ENCODE measurements around the gene EDEM2. TPM values are rescaled to one million over a fixed set of nuclear protein-coding genes. Genes with fewer than 3 reads are reported as not detected.

The EDEM2 gene
- total and polyA plus RNA-seq, 2 of the 13 experiments (the other 11 are each of a cell fraction or from before 2014, with no cell fraction given) = 33.1 to 46.9 TPM

DNA sequence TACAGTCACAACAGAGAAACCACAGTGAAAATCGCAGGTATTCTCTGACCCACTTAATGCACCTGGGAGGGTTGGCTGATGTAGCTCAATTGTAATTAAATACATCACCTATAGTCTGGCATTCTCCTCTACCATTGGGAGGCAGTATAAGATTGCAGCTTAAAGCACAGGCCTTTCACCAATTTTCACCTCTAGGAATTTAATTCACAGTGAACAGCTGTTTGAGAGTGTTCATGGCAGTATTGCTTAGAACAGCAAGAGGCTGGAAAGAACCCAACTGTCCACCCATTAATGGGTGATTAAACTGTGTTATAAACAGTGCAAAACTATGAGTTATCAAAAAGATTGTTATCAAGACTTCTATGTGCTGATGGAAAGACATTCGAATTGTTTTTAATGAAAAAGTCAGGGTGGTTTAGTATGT is 2.0 kb downstream of the EDEM2 start (continued):
- TF ChIP-seq SNAPC5 (CRISPR knock-in tag; IDR thresholded peaks at IDR 0.05; ENCODE audit: borderline replicate concordance) = no peak
- TF ChIP-seq BCL6 (CRISPR knock-in tag; IDR thresholded peaks at IDR 0.05) = peak; percentile 94
- TF ChIP-seq ZNF160 (CRISPR knock-in tag; IDR thresholded peaks at IDR 0.05) = no peak
- TF ChIP-seq SIX1 (CRISPR knock-in tag; IDR thresholded peaks at IDR 0.05; ENCODE audit: borderline replicate concordance) = peak; percentile 71; the same call in 1 of the 2 replicates
- TF ChIP-seq ZNF337 (CRISPR knock-in tag; IDR thresholded peaks at IDR 0.05; ENCODE audit: borderline replicate concordance, low read depth) = no peak
- TF ChIP-seq, protein P1, sequence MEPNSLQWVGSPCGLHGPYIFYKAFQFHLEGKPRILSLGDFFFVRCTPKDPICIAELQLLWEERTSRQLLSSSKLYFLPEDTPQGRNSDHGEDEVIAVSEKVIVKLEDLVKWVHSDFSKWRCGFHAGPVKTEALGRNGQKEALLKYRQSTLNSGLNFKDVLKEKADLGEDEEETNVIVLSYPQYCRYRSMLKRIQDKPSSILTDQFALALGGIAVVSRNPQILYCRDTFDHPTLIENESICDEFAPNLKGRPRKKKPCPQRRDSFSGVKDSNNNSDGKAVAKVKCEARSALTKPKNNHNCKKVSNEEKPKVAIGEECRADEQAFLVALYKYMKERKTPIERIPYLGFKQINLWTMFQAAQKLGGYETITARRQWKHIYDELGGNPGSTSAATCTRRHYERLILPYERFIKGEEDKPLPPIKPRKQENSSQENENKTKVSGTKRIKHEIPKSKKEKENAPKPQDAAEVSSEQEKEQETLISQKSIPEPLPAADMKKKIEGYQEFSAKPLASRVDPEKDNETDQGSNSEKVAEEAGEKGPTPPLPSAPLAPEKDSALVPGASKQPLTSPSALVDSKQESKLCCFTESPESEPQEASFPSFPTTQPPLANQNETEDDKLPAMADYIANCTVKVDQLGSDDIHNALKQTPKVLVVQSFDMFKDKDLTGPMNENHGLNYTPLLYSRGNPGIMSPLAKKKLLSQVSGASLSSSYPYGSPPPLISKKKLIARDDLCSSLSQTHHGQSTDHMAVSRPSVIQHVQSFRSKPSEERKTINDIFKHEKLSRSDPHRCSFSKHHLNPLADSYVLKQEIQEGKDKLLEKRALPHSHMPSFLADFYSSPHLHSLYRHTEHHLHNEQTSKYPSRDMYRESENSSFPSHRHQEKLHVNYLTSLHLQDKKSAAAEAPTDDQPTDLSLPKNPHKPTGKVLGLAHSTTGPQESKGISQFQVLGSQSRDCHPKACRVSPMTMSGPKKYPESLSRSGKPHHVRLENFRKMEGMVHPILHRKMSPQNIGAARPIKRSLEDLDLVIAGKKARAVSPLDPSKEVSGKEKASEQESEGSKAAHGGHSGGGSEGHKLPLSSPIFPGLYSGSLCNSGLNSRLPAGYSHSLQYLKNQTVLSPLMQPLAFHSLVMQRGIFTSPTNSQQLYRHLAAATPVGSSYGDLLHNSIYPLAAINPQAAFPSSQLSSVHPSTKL (CRISPR knock-in tag; IDR thresholded peaks at IDR 0.05) = peak; percentile 17; the same call in 1 of the 2 replicates
- TF ChIP-seq, protein P2, sequence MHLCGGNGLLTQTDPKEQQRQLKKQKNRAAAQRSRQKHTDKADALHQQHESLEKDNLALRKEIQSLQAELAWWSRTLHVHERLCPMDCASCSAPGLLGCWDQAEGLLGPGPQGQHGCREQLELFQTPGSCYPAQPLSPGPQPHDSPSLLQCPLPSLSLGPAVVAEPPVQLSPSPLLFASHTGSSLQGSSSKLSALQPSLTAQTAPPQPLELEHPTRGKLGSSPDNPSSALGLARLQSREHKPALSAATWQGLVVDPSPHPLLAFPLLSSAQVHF (CRISPR knock-in tag; IDR thresholded peaks at IDR 0.05) = no peak
- TF ChIP-seq, protein P3, sequence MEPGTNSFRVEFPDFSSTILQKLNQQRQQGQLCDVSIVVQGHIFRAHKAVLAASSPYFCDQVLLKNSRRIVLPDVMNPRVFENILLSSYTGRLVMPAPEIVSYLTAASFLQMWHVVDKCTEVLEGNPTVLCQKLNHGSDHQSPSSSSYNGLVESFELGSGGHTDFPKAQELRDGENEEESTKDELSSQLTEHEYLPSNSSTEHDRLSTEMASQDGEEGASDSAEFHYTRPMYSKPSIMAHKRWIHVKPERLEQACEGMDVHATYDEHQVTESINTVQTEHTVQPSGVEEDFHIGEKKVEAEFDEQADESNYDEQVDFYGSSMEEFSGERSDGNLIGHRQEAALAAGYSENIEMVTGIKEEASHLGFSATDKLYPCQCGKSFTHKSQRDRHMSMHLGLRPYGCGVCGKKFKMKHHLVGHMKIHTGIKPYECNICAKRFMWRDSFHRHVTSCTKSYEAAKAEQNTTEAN (CRISPR knock-in tag; conservative IDR thresholded peaks at IDR 0.05) = 0 out of 2 replicates have a peak, but pooled peaks have one; percentile 18
- no peak for TF ChIP-seq BORCS8-MEF2B (CRISPR knock-in tag; IDR thresholded peaks at IDR 0.05)
- 0 out of 2 replicates have a peak, but pooled peaks have one; percentile 38 for TF ChIP-seq MEIS2 (CRISPR knock-in tag; IDR thresholded peaks at IDR 0.05)
- no peak for TF ChIP-seq MTA1 (CRISPR knock-in tag; IDR thresholded peaks at IDR 0.05; ENCODE audit: borderline replicate concordance)
- TF ChIP-seq ZC3H13 (CRISPR knock-in tag; IDR thresholded peaks at IDR 0.05) = 0 out of 2 replicates have a peak, but pooled peaks have one; percentile 51
- 0 out of 2 replicates have a peak, but pooled peaks have one; percentile 29 for TF ChIP-seq ZNF691 (CRISPR knock-in tag; IDR thresholded peaks at IDR 0.05; ENCODE audit: borderline replicate concordance, low read depth)
- TF ChIP-seq NFE2L1 (CRISPR knock-in tag; IDR thresholded peaks at IDR 0.05; ENCODE audit: borderline replicate concordance) = no peak
- 0 out of 2 replicates have a peak, but pooled peaks have one; percentile 19 for TF ChIP-seq ZSCAN29 (CRISPR knock-in tag; conservative IDR thresholded peaks at IDR 0.05)
- no peak for TF ChIP-seq NONO (IDR thresholded peaks at IDR 0.05)
- no peak for TF ChIP-seq NONO (CRISPR knock-in tag; conservative IDR thresholded peaks at IDR 0.05)
- TF ChIP-seq, protein P4, sequence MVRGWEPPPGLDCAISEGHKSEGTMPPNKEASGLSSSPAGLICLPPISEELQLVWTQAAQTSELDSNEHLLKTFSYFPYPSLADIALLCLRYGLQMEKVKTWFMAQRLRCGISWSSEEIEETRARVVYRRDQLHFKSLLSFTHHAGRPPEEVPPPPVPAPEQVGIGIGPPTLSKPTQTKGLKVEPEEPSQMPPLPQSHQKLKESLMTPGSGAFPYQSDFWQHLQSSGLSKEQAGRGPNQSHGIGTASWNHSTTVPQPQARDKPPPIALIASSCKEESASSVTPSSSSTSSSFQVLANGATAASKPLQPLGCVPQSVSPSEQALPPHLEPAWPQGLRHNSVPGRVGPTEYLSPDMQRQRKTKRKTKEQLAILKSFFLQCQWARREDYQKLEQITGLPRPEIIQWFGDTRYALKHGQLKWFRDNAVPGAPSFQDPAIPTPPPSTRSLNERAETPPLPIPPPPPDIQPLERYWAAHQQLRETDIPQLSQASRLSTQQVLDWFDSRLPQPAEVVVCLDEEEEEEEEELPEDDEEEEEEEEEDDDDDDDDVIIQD (CRISPR knock-in tag; IDR thresholded peaks at IDR 0.05; ENCODE audit: low read depth) = peak; percentile 56; the same call in 1 of the 2 replicates
- TF ChIP-seq LCORL (IDR thresholded peaks at IDR 0.05) = no peak
- TF ChIP-seq LCORL (CRISPR knock-in tag; IDR thresholded peaks at IDR 0.05) = peak; percentile 52; the same call in 1 of the 2 replicates
- peak; percentile 62; the same call in 1 of the 2 replicates for TF ChIP-seq ZNF614 (CRISPR knock-in tag; IDR thresholded peaks at IDR 0.05; ENCODE audit: borderline replicate concordance)

Measured in HepG2 (cell line).